ENCODE measurements around the gene CD226.

Gene CD226

DNA sequence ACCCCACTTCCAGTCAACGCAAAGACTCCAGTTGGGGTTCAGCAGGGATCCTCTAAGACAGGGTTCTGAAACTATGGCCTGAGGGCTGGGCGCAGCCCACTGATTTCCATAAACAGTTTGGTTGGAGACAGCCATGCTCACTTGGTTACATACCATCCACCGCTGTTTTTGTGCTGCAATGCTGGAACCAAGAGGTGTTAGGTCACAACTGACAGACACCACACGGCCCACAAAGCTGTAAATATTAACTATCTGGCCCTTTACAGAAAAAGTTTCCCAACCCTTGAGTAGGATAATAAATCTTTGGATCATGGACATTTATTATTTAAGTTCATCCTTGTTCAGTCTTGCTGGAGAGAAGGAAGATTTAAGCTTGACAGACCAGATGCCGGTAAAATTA is 8.4 kb upstream of the CD226 start:
- H3K36me3 ChIP-seq (ENCODE audit: insufficient read depth, low read length): no peaks in the 10 kb centered on the region
- no peak for ATAC-seq (ENCODE audit: insufficient read depth, low read depth)
- H3K9ac ChIP-seq (ENCODE audit: low read depth, low read length): no peak overlapping the region
- H4K20me1 ChIP-seq (ENCODE audit: insufficient read depth, low read length): no peaks in the 10 kb centered on the region
- no peak overlapping the region for H3K4me2 ChIP-seq (ENCODE audit: insufficient read depth, low read length)
- H3K4me3 ChIP-seq (ENCODE audit: low read depth in 1 of 2, low read length in 2 of 2): no peak overlapping the region
- no peak overlapping the region for H3K27ac ChIP-seq (ENCODE audit: low read length)
- H3K79me2 ChIP-seq (ENCODE audit: insufficient read depth, low read length): no peaks in the 10 kb centered on the region
- H3K9me3 ChIP-seq (ENCODE audit: insufficient read depth, low read length, severe bottlenecking): no peaks in the 10 kb centered on the region
- no peak for DNase-seq
- no peaks in the 10 kb centered on the region for H3K4me1 ChIP-seq (ENCODE audit: insufficient read depth, low read length)
- H3K27me3 ChIP-seq (ENCODE audit: insufficient read depth, low read length, poor library complexity): no peaks in the 10 kb centered on the region
- no peak for TF ChIP-seq CTCF (IDR thresholded peaks at IDR 0.05; ENCODE audit: borderline replicate concordance, extremely low read depth, low read length, poor library complexity, severe bottlenecking)
- no peak for TF ChIP-seq EZH2 (IDR thresholded peaks at IDR 0.05; ENCODE audit: borderline replicate concordance, low read depth, low read length, severe bottlenecking)
- no peak overlapping the region for H2AFZ ChIP-seq (ENCODE audit: low read depth, low read length)

DNA sequence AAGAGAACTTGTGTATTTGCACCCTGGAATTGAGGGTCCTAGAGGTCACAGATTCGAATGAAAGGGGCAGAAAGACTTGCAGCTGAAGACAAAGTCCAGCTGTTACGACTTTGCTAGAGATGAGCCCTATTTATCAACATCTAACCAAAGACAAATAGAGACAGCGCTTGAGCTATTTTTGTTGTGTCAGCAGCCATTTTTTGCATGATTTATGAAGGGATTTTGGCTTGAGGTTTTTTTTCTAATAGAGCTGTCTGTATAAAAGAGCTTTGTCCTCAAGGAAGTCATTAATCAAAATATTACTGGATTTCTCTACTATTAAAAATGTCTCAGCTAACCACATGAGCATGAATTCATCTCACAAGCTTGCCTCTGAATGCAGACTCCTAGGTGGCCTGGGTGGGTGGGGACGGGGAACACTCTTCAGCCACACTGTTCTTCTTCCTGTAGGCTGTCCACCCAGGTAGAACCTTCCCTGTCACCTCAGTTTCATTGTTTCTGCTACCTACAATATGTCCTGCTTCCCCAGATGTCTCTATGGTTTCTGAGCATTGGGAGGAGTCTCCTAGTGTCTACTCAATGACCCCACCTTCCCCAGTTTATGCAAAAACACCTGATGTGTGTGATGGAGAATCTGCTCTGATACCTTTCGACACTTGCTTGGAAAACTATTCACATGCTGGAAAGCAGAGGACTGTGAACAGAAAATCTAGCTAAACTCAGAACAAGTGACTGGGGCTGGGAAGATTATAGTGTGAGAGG is 7.2 kb upstream of the CD226 start:
- DNase-seq (no peak), ATAC-seq (ENCODE audit: insufficient read depth, low read depth) (no peak)
- no peaks in the 10 kb centered on the region for H4K20me1 ChIP-seq (ENCODE audit: insufficient read depth, low read length)
- no peaks in the 10 kb centered on the region for H3K27me3 ChIP-seq (ENCODE audit: insufficient read depth, low read length, poor library complexity)
- H3K27ac ChIP-seq (ENCODE audit: low read length): no peak overlapping the region
- TF ChIP-seq EZH2 (IDR thresholded peaks at IDR 0.05; ENCODE audit: borderline replicate concordance, low read depth, low read length, severe bottlenecking) (no peak), CTCF (IDR thresholded peaks at IDR 0.05; ENCODE audit: borderline replicate concordance, extremely low read depth, low read length, poor library complexity, severe bottlenecking) (no peak)
- H3K4me2 ChIP-seq (ENCODE audit: insufficient read depth, low read length): no peak overlapping the region
- H3K79me2 ChIP-seq (ENCODE audit: insufficient read depth, low read length): no peaks in the 10 kb centered on the region
- no peaks in the 10 kb centered on the region for H3K9me3 ChIP-seq (ENCODE audit: insufficient read depth, low read length, severe bottlenecking)
- no peaks in the 10 kb centered on the region for H3K36me3 ChIP-seq (ENCODE audit: insufficient read depth, low read length)
- H3K4me1 ChIP-seq (ENCODE audit: insufficient read depth, low read length): no peaks in the 10 kb centered on the region
- H3K4me3 ChIP-seq (ENCODE audit: low read depth in 1 of 2, low read length in 2 of 2): no peak overlapping the region
- no peak overlapping the region for H3K9ac ChIP-seq (ENCODE audit: low read depth, low read length)
- H2AFZ ChIP-seq (ENCODE audit: low read depth, low read length): no peak overlapping the region

DNA sequence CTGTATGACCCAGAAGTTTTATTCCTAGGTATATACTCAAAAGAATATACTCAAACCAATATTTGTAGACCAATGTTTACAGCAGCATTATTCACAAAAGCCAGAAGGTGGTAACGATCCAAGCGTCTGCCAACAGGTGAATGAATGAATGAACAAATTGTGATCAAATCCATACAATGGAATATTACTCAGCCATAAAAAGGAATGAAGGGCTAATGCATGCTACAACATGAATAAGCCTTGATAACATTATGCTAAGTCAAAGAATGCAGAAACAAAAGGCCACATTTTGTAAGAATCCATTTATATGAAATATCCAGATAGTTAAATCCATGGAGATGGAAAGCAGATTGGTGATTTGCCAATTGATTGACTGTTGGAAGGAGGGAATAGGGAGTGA is 5.5 kb upstream of the CD226 start:
- H3K4me3 ChIP-seq (ENCODE audit: low read depth in 1 of 2, low read length in 2 of 2): no peak overlapping the region
- no peak overlapping the region for H3K27ac ChIP-seq (ENCODE audit: low read length)
- no peaks in the 10 kb centered on the region for H3K79me2 ChIP-seq (ENCODE audit: insufficient read depth, low read length)
- H4K20me1 ChIP-seq (ENCODE audit: insufficient read depth, low read length): no peaks in the 10 kb centered on the region
- H3K4me2 ChIP-seq (ENCODE audit: insufficient read depth, low read length): no peak overlapping the region
- H3K4me1 ChIP-seq (ENCODE audit: insufficient read depth, low read length): peaks cover 5% of the 10 kb centered on the region
- H3K9me3 ChIP-seq (ENCODE audit: insufficient read depth, low read length, severe bottlenecking): no peaks in the 10 kb centered on the region
- H3K27me3 ChIP-seq (ENCODE audit: insufficient read depth, low read length, poor library complexity): no peaks in the 10 kb centered on the region
- no peak for TF ChIP-seq CTCF (IDR thresholded peaks at IDR 0.05; ENCODE audit: borderline replicate concordance, extremely low read depth, low read length, poor library complexity, severe bottlenecking)
- TF ChIP-seq EZH2 (IDR thresholded peaks at IDR 0.05; ENCODE audit: borderline replicate concordance, low read depth, low read length, severe bottlenecking): no peak
- H3K9ac ChIP-seq (ENCODE audit: low read depth, low read length): no peak overlapping the region
- no peaks in the 10 kb centered on the region for H3K36me3 ChIP-seq (ENCODE audit: insufficient read depth, low read length)
- DNase-seq (no peak), ATAC-seq (ENCODE audit: insufficient read depth, low read depth) (no peak)
- no peak overlapping the region for H2AFZ ChIP-seq (ENCODE audit: low read depth, low read length)
